ENCODE results near the gene CKS2.

The CKS2 gene

DNA sequence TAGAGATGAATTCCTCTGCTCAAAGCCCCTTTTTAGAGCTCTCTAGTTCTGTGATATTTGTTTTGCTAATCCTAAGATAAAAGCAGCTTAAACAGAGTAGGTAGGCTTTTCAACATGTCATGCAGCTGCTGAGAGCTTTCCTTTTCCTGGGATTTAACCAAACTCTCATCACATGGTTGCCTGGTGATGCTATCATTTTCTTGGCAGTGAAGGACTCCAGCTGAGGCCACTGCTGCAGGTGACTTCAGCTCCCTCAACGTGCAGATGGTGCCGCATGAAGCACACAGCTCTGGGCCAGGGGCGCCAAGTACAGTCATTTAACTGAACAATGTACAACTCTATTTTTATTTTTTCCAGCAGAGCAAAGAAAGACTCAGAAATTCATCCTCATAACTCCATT, 49.5 kb downstream of the CKS2 start:
- TF ChIP-seq, protein P1, sequence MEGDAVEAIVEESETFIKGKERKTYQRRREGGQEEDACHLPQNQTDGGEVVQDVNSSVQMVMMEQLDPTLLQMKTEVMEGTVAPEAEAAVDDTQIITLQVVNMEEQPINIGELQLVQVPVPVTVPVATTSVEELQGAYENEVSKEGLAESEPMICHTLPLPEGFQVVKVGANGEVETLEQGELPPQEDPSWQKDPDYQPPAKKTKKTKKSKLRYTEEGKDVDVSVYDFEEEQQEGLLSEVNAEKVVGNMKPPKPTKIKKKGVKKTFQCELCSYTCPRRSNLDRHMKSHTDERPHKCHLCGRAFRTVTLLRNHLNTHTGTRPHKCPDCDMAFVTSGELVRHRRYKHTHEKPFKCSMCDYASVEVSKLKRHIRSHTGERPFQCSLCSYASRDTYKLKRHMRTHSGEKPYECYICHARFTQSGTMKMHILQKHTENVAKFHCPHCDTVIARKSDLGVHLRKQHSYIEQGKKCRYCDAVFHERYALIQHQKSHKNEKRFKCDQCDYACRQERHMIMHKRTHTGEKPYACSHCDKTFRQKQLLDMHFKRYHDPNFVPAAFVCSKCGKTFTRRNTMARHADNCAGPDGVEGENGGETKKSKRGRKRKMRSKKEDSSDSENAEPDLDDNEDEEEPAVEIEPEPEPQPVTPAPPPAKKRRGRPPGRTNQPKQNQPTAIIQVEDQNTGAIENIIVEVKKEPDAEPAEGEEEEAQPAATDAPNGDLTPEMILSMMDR (IDR thresholded peaks at IDR 0.05; ENCODE audit: insufficient read depth, low read depth, low read length, missing control alignments) = no peak
- no peak overlapping the region for H3K4me3 ChIP-seq (ENCODE audit: low read depth, low read length)
- no peak for DNase-seq (ENCODE audit: low read depth)

DNA sequence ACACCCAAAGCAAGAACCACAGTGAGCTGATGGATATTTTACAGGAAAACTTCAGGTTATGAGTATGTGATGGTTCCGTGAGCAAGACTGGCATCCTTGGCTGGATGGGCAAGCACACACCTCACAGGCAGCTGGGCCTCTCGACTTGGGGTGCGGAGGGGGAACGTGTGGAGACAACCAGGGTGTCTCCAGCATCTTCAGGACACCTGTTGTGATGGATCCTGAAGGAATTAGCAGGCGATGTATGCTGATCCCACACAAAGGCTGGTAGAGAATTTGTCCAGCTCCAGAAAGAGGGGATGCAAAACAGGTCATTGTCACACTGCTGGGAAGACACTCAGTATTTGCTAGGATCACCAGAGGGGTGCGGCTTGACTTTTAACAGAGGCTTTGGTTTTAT, 50.0 kb downstream of the CKS2 start:
- TF ChIP-seq, protein P1 (IDR thresholded peaks at IDR 0.05; ENCODE audit: insufficient read depth, low read depth, low read length, missing control alignments) = no peak
- H3K4me3 ChIP-seq (ENCODE audit: low read depth, low read length) = no peak overlapping the region
- no peak for DNase-seq (ENCODE audit: low read depth)

DNA sequence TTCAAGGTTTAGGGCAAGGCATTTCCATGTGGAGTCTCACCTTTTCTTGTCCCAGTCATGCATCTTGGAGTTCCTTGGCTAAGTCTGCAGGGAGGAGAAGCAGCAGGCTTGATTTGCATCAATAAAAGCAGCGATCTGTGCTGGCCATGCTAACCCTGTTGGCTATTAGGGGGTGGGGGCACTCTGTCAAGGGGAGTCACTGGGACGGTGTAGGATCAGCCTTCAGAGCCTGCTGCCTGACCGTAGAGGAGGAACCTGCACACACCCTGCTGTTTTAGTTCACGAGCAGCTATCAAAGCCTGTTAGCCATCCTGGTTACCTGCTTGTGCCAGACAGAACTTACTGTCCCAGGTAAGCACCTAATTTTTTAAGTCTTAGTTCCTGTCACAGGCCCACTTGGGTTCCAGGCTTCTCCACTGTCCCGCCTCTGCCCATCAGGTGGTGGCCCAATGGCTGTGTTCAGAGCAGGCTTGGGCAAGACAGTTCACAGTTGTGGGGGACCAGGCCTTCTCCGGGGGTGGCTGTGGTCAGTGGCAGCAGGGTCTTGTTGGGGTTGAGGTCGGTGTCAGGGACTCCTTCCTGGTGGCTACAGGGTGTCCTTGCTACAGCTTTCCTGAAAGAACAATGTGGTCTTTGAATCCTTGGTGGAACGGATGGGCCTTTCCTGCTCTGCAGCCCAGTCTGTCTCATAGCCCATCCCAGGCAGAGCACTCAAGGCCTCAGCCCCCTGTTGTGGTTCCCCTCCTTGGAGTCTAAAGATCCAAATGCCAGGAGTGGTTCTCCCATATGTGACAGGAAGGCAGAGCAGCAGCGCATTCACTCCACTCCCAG, 51.0 kb downstream of the CKS2 start:
- no peak overlapping the region for H3K4me3 ChIP-seq (ENCODE audit: low read depth, low read length)
- TF ChIP-seq, protein P1 (IDR thresholded peaks at IDR 0.05; ENCODE audit: insufficient read depth, low read depth, low read length, missing control alignments) = no peak
- no peak for DNase-seq (ENCODE audit: low read depth)

DNA sequence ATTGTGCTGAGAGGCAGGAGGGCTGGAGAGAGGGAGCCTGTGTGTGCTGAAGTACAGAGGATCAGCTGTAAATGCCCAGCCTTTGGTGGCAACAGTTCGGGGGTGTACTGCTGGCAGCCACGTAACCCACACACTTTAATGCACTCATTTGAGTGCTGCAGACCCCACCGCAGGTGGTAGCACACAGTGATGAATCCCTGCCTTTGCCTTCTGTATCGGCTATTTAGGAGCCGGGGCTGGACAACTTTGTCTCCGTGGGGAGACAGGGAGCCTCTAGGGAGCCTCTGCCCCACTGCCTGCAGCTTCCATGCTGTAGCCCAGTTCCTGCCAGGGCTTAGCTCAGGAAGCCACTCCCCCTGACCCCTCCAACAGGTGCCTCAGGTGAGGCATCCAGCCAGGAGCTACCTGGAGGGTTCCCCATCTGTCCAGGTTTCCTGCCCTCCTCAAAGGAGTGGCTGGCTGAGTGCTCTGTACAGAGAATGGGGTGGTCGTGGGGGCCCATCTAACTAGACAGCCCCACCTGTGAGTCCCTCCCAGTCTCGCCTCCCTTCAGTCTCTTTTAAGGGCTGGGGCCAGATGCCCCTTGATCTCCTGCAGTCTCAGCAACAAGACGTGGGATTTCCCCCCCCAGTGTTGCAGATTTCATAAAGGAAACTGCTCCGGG, 51.8 kb downstream of the CKS2 start:
- no peak for DNase-seq (ENCODE audit: low read depth)
- TF ChIP-seq, protein P1 (IDR thresholded peaks at IDR 0.05; ENCODE audit: insufficient read depth, low read depth, low read length, missing control alignments) = no peak
- H3K4me3 ChIP-seq (ENCODE audit: low read depth, low read length) = no peak overlapping the region

DNA sequence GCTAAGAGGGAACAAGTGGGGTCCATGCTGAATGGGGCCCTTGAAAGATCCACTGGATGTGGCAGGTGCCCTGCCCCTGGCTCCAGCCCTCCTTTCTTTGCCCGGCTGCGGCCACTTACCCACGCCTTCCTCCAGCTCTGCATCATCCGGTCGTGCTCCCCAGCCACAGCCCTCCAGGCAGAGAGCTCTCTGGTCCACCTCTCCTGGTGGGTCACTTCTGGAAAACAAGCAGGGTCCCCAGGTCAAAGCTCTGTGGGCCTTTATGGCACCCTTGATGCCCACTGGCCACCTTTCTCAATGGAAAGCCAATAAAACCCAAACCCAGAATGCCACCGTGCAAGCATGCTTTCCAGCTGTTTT, 52.3 kb downstream of the CKS2 start:
- H3K4me3 ChIP-seq (ENCODE audit: low read depth, low read length) = no peak overlapping the region
- DNase-seq (ENCODE audit: low read depth) = no peak
- TF ChIP-seq, protein P1 (IDR thresholded peaks at IDR 0.05; ENCODE audit: insufficient read depth, low read depth, low read length, missing control alignments) = no peak

DNA sequence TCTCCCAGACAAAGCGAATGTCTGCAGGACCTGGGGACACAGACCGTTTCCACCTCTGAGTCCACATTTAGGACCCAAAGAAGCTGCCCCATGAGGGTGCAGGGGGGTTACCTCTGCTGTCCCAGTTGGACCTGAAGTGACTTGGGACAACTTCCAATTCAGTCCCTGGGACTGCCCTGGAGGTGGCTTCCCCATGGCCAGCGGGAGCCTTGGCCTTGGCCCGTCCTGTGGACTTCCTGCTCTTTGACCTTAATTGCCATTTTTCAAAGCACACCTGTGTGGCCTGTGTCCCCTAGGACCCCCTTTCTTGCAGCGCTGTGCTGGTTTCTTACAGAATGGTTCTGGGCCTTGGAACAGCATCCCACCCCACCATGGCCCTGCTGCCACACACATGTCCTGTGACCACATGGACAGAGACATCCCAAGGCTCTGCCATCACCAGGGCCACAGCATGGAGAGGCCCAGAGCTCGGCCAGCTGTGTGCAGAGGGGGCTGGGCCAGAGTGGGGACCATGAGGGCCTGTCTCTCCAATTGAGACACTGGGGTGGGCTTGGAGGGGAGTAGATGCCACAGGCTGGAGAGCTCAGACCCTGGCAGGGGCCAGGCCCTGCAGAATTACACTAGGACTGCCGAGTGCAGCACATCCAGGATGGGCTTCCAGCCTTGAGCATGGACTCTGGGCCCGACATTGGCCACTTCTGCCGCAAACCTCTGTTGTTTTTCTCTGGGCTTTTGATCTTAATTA, 53.1 kb downstream of the CKS2 start:
- TF ChIP-seq, protein P1 (IDR thresholded peaks at IDR 0.05; ENCODE audit: insufficient read depth, low read depth, low read length, missing control alignments) = no peak
- no peak overlapping the region for H3K4me3 ChIP-seq (ENCODE audit: low read depth, low read length)
- no peak for DNase-seq (ENCODE audit: low read depth)

All from GM12865 (cell line).